ENCODE data around the gene ZNF423.

The ZNF423 gene

DNA sequence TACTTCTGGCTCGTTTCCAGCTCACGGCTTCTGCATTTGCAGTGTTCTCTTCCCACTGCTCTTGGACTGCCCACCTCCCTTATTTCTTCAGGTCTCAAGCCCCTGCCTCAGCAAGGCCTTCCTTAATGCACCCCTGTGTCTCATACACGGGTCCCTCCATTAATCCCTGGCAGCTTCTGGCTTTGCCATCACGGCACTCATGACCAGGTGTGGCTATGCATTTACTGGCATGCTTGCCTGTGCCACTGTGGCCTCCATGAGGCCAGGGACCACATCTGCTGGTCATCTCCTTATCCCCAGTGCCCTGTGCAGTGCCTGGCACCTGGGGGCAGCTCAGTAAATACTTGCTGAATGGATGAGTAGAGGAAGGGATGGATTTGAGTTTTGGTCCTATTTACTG lies 368.2 kb downstream of the ZNF423 start:
- H3K9ac ChIP-seq (ENCODE audit: low read depth in 1 of 2, low read length in 2 of 2) = no peak overlapping the region
- H3K4me3 ChIP-seq (ENCODE audit: low read length in 2 of 2) = no peak overlapping the region
- H3K9me3 ChIP-seq (ENCODE audit: control insufficient read depth in 2 of 2, low read length in 2 of 2) = no peaks in the 10 kb centered on the region
- H3K27me3 ChIP-seq (ENCODE audit: control insufficient read depth in 2 of 2, insufficient read depth in 2 of 2, low read length in 2 of 2) = peaks cover 0 to under 1% of the 10 kb centered on the region in 2 donors
- H3K27ac ChIP-seq (ENCODE audit: low read depth in 2 of 2, low read length in 2 of 2) = no peak overlapping the region
- no peaks in the 10 kb centered on the region for H3K36me3 ChIP-seq (ENCODE audit: control insufficient read depth in 2 of 2, insufficient read depth in 2 of 2, low read length in 2 of 2)
- no peaks in the 10 kb centered on the region for H3K4me1 ChIP-seq (ENCODE audit: control insufficient read depth in 2 of 2, insufficient read depth in 2 of 2, low read length in 2 of 2)

DNA sequence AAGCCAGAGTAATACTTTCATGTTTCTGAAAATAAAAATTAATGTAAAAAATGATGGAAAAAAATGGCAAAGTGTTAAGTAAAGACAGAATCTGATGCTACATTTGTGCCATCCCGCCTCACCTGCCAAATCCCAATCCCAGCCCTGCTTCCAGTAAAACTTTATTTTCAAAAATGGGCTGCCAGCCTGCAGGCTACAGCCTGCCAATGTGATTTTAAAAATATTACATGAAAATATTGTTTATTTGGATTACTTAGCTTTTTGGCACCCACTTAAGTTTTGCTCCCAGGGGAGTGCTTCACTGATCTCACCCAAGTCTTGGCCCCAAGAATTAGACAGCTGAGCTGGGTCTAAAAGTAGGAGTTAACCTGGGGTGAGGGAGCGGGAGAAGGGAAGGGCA lies 369.5 kb downstream of the ZNF423 start:
- Histone ChIP-seq H3K27ac (ENCODE audit: low read depth in 2 of 2, low read length in 2 of 2) (no peak overlapping the region), H3K4me1 (ENCODE audit: control insufficient read depth in 2 of 2, insufficient read depth in 2 of 2, low read length in 2 of 2) (no peaks in the 10 kb centered on the region), H3K9ac (ENCODE audit: low read depth in 1 of 2, low read length in 2 of 2) (no peak overlapping the region), H3K27me3 (ENCODE audit: control insufficient read depth in 2 of 2, insufficient read depth in 2 of 2, low read length in 2 of 2) (peaks cover 0 to 3% of the 10 kb centered on the region in 2 donors), H3K36me3 (ENCODE audit: control insufficient read depth in 2 of 2, insufficient read depth in 2 of 2, low read length in 2 of 2) (no peaks in the 10 kb centered on the region), H3K4me3 (ENCODE audit: low read length in 2 of 2) (no peak overlapping the region), H3K9me3 (ENCODE audit: control insufficient read depth in 2 of 2, low read length in 2 of 2) (no peaks in the 10 kb centered on the region)

DNA sequence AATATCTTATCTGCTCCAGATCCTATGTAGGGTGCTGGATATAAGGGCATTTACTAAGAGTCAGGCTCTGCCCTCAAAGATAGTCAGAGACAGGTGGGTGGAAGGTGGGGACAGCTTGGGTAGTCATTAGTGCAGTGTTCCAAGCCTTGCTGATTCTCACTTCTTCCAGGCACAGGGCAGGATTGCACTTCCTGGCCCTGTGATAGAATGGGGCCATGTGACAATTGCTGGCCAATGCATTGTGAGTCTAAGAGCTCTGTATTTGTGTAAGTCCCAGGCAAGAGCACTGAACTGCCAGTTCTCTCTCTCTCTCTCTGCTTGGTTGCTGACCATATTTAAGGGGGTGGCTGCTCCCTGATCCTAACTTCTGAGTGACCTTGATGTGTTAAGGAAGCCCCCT lies 370.2 kb downstream of the ZNF423 start:
- Histone ChIP-seq H3K4me3 (ENCODE audit: low read length in 2 of 2) (no peak overlapping the region), H3K27me3 (ENCODE audit: control insufficient read depth in 2 of 2, insufficient read depth in 2 of 2, low read length in 2 of 2) (peaks cover 0 to 8% of the 10 kb centered on the region in 2 donors), H3K9ac (ENCODE audit: low read depth in 1 of 2, low read length in 2 of 2) (no peak overlapping the region), H3K9me3 (ENCODE audit: control insufficient read depth in 2 of 2, low read length in 2 of 2) (no peaks in the 10 kb centered on the region), H3K4me1 (ENCODE audit: control insufficient read depth in 2 of 2, insufficient read depth in 2 of 2, low read length in 2 of 2) (no peaks in the 10 kb centered on the region), H3K36me3 (ENCODE audit: control insufficient read depth in 2 of 2, insufficient read depth in 2 of 2, low read length in 2 of 2) (no peaks in the 10 kb centered on the region), H3K27ac (ENCODE audit: low read depth in 2 of 2, low read length in 2 of 2) (no peak overlapping the region)

DNA sequence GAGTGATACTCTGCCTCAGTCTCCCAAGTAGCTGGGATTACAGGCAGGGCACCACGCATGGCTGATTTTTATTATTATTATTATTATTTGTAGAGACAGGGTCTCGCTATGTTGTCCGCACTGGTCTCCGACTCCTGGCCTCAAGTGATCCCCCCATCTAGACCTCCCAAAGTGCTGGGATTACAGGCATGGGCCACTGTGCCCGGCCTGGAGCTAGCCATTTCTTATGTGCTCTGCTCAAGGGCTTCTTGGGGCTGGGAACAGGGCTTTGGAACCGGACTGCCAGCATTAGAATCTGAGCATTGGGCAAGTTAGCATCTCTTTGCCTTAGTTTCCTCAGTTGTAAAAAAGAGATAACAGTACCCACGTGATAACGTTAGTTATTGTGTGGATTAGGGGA lies 371.0 kb downstream of the ZNF423 start:
- H3K9me3 ChIP-seq (ENCODE audit: control insufficient read depth in 2 of 2, low read length in 2 of 2) = no peaks in the 10 kb centered on the region
- no peaks in the 10 kb centered on the region for H3K36me3 ChIP-seq (ENCODE audit: control insufficient read depth in 2 of 2, insufficient read depth in 2 of 2, low read length in 2 of 2)
- H3K27ac ChIP-seq (ENCODE audit: low read depth in 2 of 2, low read length in 2 of 2) = no peak overlapping the region
- H3K9ac ChIP-seq (ENCODE audit: low read depth in 1 of 2, low read length in 2 of 2) = no peak overlapping the region
- no peaks in the 10 kb centered on the region for H3K4me1 ChIP-seq (ENCODE audit: control insufficient read depth in 2 of 2, insufficient read depth in 2 of 2, low read length in 2 of 2)
- peaks cover 0 to 8% of the 10 kb centered on the region in 2 donors for H3K27me3 ChIP-seq (ENCODE audit: control insufficient read depth in 2 of 2, insufficient read depth in 2 of 2, low read length in 2 of 2)
- H3K4me3 ChIP-seq (ENCODE audit: low read length in 2 of 2) = peak overlapping the region in 1 of 2 donors; percentile 52

DNA sequence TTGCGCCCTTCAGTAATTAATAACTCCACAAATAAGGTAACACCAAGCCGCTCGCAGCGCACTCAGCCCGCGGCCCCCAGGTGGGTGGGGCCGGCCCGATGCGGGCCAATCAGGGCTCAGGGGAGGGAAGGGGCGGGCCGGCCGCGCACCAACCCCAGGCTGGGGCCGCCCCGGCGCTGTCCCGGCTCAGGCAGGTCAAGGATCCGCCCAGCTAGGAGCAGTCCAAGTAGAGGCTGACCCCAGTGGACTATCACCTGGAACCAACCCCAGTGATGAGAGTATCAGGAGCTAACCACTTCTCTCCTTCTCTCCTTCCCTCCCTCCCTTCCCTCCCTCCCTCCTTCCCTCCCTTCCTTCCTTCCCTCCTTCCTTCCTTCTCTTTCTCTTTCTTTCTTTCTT lies 371.5 kb downstream of the ZNF423 start:
- H3K4me3 ChIP-seq (ENCODE audit: low read length in 2 of 2) = peak overlapping the region in 1 of 2 donors; percentile 52
- no peak overlapping the region for H3K27ac ChIP-seq (ENCODE audit: low read depth in 2 of 2, low read length in 2 of 2)
- H3K9ac ChIP-seq (ENCODE audit: low read depth in 1 of 2, low read length in 2 of 2) = no peak overlapping the region
- no peaks in the 10 kb centered on the region for H3K36me3 ChIP-seq (ENCODE audit: control insufficient read depth in 2 of 2, insufficient read depth in 2 of 2, low read length in 2 of 2)
- peaks cover 0 to 8% of the 10 kb centered on the region in 2 donors for H3K27me3 ChIP-seq (ENCODE audit: control insufficient read depth in 2 of 2, insufficient read depth in 2 of 2, low read length in 2 of 2)
- no peaks in the 10 kb centered on the region for H3K4me1 ChIP-seq (ENCODE audit: control insufficient read depth in 2 of 2, insufficient read depth in 2 of 2, low read length in 2 of 2)
- no peaks in the 10 kb centered on the region for H3K9me3 ChIP-seq (ENCODE audit: control insufficient read depth in 2 of 2, low read length in 2 of 2)

DNA sequence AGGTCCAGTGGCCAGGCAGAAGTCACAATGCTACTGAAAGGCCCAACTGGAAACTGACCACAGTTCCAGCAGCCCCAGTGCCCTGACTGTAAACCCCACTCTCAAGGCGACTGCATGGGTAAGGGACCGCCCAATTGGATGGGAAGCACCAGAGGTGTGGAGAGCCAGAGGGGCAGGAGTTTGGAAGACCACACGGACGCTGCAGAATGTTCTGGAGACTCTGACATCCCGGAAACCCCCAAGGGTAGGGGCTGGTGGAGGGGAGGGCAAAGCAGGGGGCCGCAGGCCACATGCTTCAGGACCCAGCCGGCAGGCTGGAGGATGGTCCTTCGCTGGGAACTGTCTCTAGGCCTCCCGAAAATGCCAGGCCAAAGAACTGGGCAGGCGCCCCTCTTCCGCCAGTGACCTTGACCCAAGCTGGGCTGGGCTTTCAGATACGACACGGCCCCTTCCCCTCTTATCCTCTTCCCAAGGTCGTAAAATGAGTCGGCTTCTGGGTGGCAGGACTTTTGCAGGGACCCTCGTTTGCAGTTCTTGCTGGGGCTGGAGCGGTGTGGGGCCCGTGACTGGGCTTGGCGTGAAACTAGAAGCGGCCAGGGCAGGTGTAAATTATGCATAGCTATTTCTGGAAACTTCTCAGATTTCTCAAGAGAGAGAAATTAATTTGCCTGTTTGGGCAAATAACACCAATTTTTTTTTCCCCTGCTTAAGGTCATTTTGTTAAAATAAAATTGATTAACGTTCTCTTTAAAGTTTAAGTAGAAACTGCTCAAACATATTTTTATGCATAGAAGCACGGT lies 372.1 kb downstream of the ZNF423 start:
- Histone ChIP-seq H3K9ac (ENCODE audit: low read depth in 1 of 2, low read length in 2 of 2) (no peak overlapping the region), H3K4me1 (ENCODE audit: control insufficient read depth in 2 of 2, insufficient read depth in 2 of 2, low read length in 2 of 2) (no peaks in the 10 kb centered on the region), H3K27ac (ENCODE audit: low read depth in 2 of 2, low read length in 2 of 2) (no peak overlapping the region), H3K36me3 (ENCODE audit: control insufficient read depth in 2 of 2, insufficient read depth in 2 of 2, low read length in 2 of 2) (no peaks in the 10 kb centered on the region), H3K27me3 (ENCODE audit: control insufficient read depth in 2 of 2, insufficient read depth in 2 of 2, low read length in 2 of 2) (peaks cover 0 to 8% of the 10 kb centered on the region in 2 donors), H3K9me3 (ENCODE audit: control insufficient read depth in 2 of 2, low read length in 2 of 2) (no peaks in the 10 kb centered on the region), H3K4me3 (ENCODE audit: low read length in 2 of 2) (peak overlapping the region in 1 of 2 donors; percentile 31)

DNA sequence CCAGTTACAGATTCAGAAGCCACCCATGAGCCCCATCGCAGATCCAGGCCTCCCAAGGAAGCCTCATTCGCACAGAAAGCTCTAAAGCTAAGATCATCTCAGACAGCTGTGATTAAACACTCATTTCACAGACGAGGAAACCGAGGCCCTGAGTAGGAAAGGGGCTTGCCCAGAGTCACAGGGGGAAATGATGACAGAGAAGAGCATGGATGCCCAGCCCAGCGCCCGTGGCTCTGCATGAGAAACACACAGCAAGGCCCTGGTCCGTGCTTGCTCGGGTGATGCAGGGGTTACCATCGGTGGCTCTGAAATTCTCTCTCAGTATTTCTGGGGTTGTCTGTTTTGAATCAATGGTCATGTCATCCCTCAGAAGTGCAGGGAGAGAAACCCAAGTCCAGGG lies 372.7 kb downstream of the ZNF423 start:
- H3K27me3 ChIP-seq (ENCODE audit: control insufficient read depth in 2 of 2, insufficient read depth in 2 of 2, low read length in 2 of 2) = peaks cover 0 to 8% of the 10 kb centered on the region in 2 donors
- H3K4me3 ChIP-seq (ENCODE audit: low read length in 2 of 2) = no peak overlapping the region
- no peaks in the 10 kb centered on the region for H3K36me3 ChIP-seq (ENCODE audit: control insufficient read depth in 2 of 2, insufficient read depth in 2 of 2, low read length in 2 of 2)
- H3K9ac ChIP-seq (ENCODE audit: low read depth in 1 of 2, low read length in 2 of 2) = no peak overlapping the region
- no peak overlapping the region for H3K27ac ChIP-seq (ENCODE audit: low read depth in 2 of 2, low read length in 2 of 2)
- no peaks in the 10 kb centered on the region for H3K9me3 ChIP-seq (ENCODE audit: control insufficient read depth in 2 of 2, low read length in 2 of 2)
- no peaks in the 10 kb centered on the region for H3K4me1 ChIP-seq (ENCODE audit: control insufficient read depth in 2 of 2, insufficient read depth in 2 of 2, low read length in 2 of 2)

DNA sequence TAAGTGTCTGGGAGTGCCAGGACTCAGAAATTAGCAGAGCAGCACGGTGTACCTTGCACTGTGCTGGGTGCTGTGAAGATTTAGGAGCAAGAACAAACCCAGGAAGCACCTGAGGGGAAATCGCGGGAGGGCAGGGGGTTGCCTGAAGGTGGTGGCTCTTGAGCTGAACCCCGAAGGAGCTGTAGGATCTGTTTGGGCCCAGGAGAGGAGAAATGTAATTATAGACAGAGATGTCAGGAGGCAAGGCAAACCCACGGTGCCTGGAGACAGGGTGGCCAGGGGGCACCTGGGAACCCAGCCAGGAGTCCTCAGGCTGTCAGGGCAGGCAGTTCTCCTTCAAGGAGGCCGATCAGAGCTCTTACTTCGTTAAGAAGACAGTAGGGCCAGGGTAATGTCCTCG lies 373.2 kb downstream of the ZNF423 start:
- no peak overlapping the region for H3K27ac ChIP-seq (ENCODE audit: low read depth in 2 of 2, low read length in 2 of 2)
- H3K27me3 ChIP-seq (ENCODE audit: control insufficient read depth in 2 of 2, insufficient read depth in 2 of 2, low read length in 2 of 2) = peaks cover 0 to 12% of the 10 kb centered on the region in 2 donors
- no peaks in the 10 kb centered on the region for H3K36me3 ChIP-seq (ENCODE audit: control insufficient read depth in 2 of 2, insufficient read depth in 2 of 2, low read length in 2 of 2)
- no peaks in the 10 kb centered on the region for H3K4me1 ChIP-seq (ENCODE audit: control insufficient read depth in 2 of 2, insufficient read depth in 2 of 2, low read length in 2 of 2)
- H3K9ac ChIP-seq (ENCODE audit: low read depth in 1 of 2, low read length in 2 of 2) = no peak overlapping the region
- H3K4me3 ChIP-seq (ENCODE audit: low read length in 2 of 2) = no peak overlapping the region
- H3K9me3 ChIP-seq (ENCODE audit: control insufficient read depth in 2 of 2, low read length in 2 of 2) = no peaks in the 10 kb centered on the region

DNA sequence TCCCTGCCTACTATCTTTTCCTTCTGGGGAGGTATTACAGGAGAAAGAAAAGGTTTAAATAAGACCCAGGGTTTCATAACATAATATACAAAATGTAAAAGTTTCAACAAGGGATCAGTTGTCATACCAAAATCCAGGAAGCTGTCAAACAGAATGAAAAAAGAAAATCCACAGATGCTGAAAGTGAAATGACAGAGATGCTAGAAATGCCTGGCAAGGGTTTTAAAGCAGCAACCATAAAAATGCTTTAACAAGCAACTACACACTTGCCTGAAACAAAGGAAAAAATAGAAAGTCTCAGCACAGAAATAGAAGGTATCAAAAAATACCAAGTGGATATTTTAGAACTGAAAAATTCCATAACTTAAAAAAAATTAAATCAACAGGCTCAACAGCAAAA lies 377.3 kb downstream of the ZNF423 start:
- Histone ChIP-seq H3K27ac (ENCODE audit: low read depth in 2 of 2, low read length in 2 of 2) (no peak overlapping the region), H3K27me3 (ENCODE audit: control insufficient read depth in 2 of 2, insufficient read depth in 2 of 2, low read length in 2 of 2) (peaks cover 0 to 12% of the 10 kb centered on the region in 2 donors), H3K4me1 (ENCODE audit: control insufficient read depth in 2 of 2, insufficient read depth in 2 of 2, low read length in 2 of 2) (no peaks in the 10 kb centered on the region), H3K9ac (ENCODE audit: low read depth in 1 of 2, low read length in 2 of 2) (no peak overlapping the region), H3K4me3 (ENCODE audit: low read length in 2 of 2) (no peak overlapping the region), H3K36me3 (ENCODE audit: control insufficient read depth in 2 of 2, insufficient read depth in 2 of 2, low read length in 2 of 2) (no peaks in the 10 kb centered on the region), H3K9me3 (ENCODE audit: control insufficient read depth in 2 of 2, low read length in 2 of 2) (no peaks in the 10 kb centered on the region)

DNA sequence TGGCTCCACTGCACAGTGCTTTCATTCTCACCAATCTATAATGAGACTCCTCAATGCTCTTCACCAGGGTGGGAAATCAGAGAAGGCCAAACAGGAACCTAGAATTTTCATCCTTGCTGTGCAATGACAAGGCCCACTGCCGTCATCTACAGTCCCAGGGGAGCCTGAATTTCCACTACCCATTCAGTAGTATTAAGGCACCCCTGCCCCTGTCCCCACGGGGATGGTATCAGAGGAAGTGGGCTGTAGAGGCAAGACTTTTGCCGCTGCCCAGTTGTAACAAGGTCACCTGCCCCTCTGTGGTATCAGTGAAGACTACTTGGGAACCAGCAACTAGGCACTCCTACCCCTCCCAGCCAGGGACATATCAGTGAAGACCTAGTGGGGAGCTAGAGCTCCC lies 377.8 kb downstream of the ZNF423 start:
- H3K27ac ChIP-seq (ENCODE audit: low read depth in 2 of 2, low read length in 2 of 2) = no peak overlapping the region
- H3K36me3 ChIP-seq (ENCODE audit: control insufficient read depth in 2 of 2, insufficient read depth in 2 of 2, low read length in 2 of 2) = no peaks in the 10 kb centered on the region
- H3K4me1 ChIP-seq (ENCODE audit: control insufficient read depth in 2 of 2, insufficient read depth in 2 of 2, low read length in 2 of 2) = no peaks in the 10 kb centered on the region
- H3K27me3 ChIP-seq (ENCODE audit: control insufficient read depth in 2 of 2, insufficient read depth in 2 of 2, low read length in 2 of 2) = peaks cover 0 to 12% of the 10 kb centered on the region in 2 donors
- no peak overlapping the region for H3K9ac ChIP-seq (ENCODE audit: low read depth in 1 of 2, low read length in 2 of 2)
- H3K9me3 ChIP-seq (ENCODE audit: control insufficient read depth in 2 of 2, low read length in 2 of 2) = no peaks in the 10 kb centered on the region
- H3K4me3 ChIP-seq (ENCODE audit: low read length in 2 of 2) = no peak overlapping the region
